ENCODE measurements around the gene SBF1. TPM values are rescaled to one million over a fixed set of nuclear protein-coding genes. Genes with fewer than 3 reads are reported as not detected.
A peak's percentile ranks its signal among the peaks of the same experiment; 100 is the strongest.

SBF1 gene
- total and polyA plus RNA-seq, 2 of the 13 experiments (the other 11 are each of a cell fraction or from before 2014, with no cell fraction given), result 31.7 to 40.9 TPM

GRCh38 chr22:50498322-50498890, 23.6 kb upstream of the SBF1 start (continued):
- TF ChIP-seq BORCS8-MEF2B (CRISPR knock-in tag; IDR thresholded peaks at IDR 0.05) (peak; percentile 29; the same call in 1 of the 2 replicates), MAX (IDR thresholded peaks at IDR 0.05) (peak; percentile 29; the same call in 1 of the 2 replicates), PHF8 (CRISPR knock-in tag; IDR thresholded peaks at IDR 0.05) (no peak), ZNF780A (CRISPR knock-in tag; IDR thresholded peaks at IDR 0.05) (no peak), ZNF18 (CRISPR knock-in tag; IDR thresholded peaks at IDR 0.05; ENCODE audit: insufficient replicate concordance) (no peak), TBX2 (CRISPR knock-in tag; IDR thresholded peaks at IDR 0.05; ENCODE audit: borderline replicate concordance) (peak; percentile 49; the same call in 1 of the 2 replicates), FOXC1 (CRISPR knock-in tag; IDR thresholded peaks at IDR 0.05; ENCODE audit: borderline replicate concordance) (peak; percentile 79; the same call in 1 of the 2 replicates), ZNF569 (CRISPR knock-in tag; IDR thresholded peaks at IDR 0.05; ENCODE audit: borderline replicate concordance) (no peak), REST (IDR thresholded peaks at IDR 0.05; ENCODE audit: borderline replicate concordance in 1 of 2, low read depth in 1 of 2, low read length in 2 of 2) (peak in 1 of 2 experiments; percentile 83), CEBPG (CRISPR knock-in tag; IDR thresholded peaks at IDR 0.05) (no peak), DR1 (CRISPR knock-in tag; IDR thresholded peaks at IDR 0.05) (no peak), TFE3 (CRISPR knock-in tag; IDR thresholded peaks at IDR 0.05) (peak; percentile 12; the same call in 1 of the 2 replicates), NR2F6 (IDR thresholded peaks at IDR 0.05) (peak; percentile 73), NR2F6 (CRISPR knock-in tag; IDR thresholded peaks at IDR 0.05) (peak; percentile 75), CC2D1A (CRISPR knock-in tag; IDR thresholded peaks at IDR 0.05) (no peak), PRDM10 (CRISPR knock-in tag; IDR thresholded peaks at IDR 0.05; ENCODE audit: low read depth) (no peak)

All from HepG2 (cell line).